ENCODE results near the gene SLC26A5. TPM values are rescaled to one million over a fixed set of nuclear protein-coding genes. Genes with fewer than 3 reads are reported as not detected.
A peak's percentile ranks its signal among the peaks of the same experiment; 100 is the strongest.

SLC26A5 gene
- total RNA-seq, 2 experiments from 2014 or later: not detected

DNA sequence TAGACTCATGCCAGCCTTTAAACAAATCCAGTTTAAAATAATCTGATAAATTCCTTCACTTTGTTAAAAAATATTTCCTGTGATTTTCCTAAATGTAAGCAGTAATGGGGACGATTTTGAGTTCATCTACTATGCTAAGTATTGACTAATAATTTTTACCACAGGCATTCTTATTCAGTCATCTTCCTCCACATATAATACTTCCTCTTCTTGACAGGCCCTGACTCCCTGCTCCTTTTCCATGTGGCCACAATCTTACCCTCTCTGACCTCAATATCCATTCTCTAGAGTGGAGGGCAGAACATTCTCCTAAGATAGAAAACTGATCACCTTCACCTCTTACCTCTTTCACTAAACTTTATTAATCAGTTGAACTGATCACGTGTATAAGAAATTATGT, 109.2 kb downstream of the SLC26A5 start:
- Mint-ChIP-seq H3K27me3 (no peaks in the 10 kb centered on the region), H3K36me3 (peaks cover 47% of the 10 kb centered on the region), H3K9me3 (no peaks in the 10 kb centered on the region), H3K4me1 (ENCODE audit: low read depth) (peaks cover 32% of the 10 kb centered on the region), H3K27ac (no peak overlapping the region), H3K4me3 (no peak overlapping the region)
- intact Hi-C loops (cut with micrococcal nuclease): no loop called here
- ChIA-PET CTCF (no interaction called here), POLR2A (no interaction called here)
- DNase-seq: no peak

DNA sequence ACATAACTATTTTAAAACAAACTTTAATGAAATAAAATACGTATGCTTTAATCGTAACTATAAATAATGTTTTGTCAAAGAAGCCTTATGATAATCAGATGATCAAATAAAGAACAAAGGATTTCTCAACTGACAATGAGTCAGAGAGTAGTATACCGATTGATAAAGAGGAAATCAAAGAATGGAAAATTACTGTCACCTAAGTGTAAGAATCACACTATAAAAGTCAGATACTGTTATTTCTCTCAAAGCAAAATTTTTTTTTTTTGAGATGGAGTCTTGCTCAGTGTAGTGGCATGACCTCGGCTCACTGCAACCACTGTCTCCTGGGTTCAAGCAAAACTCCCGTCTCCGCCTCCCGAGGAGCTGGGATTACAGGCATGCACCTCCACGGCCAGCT, 120.3 kb downstream of the SLC26A5 start:
- Mint-ChIP-seq H3K27ac (peak overlapping the region; percentile 79), H3K9me3 (no peaks in the 10 kb centered on the region), H3K27me3 (no peaks in the 10 kb centered on the region), H3K4me3 (no peak overlapping the region), H3K36me3 (peaks cover 33% of the 10 kb centered on the region), H3K4me1 (ENCODE audit: low read depth) (peaks cover 24% of the 10 kb centered on the region)
- DNase-seq: no peak
- ChIA-PET POLR2A (interaction anchor here (0.9 to 1.0 kb wide), 2 partner anchors 21 to 27 kb away, joined by 3 to 5 read pairs; no protein-coding TSS in a partner anchor), CTCF (no interaction called here)
- intact Hi-C loops (cut with micrococcal nuclease): loop anchor here (2.0 kb wide), 1 partner anchor 17 kb away; no protein-coding TSS in a partner anchor

Other genes starting within 250 kb of the SLC26A5 start
- 10 to 100 TPM; 81.9 to 85.0 TPM for gene PMPCB, start 148.8 kb downstream of the SLC26A5 start, total RNA-seq
- gene DNAJC2, start 101.4 kb downstream of the SLC26A5 start, total RNA-seq: 10 to 100 TPM; 51.1 to 51.5 TPM
- gene PSMC2, start 98.6 kb downstream of the SLC26A5 start, total RNA-seq: 100 to 1,000 TPM; 161 to 165 TPM

Measured in activated CD4-positive, alpha-beta memory T cell treated with anti-CD3 and anti-CD28 coated beads for 36 hours (primary cell).